HG03045 (cell line): ENCODE results near the gene KDM7A.

Experiments used
- ATAC-seq: cut with Tn5 transposase; IDR thresholded peaks from one replicate; pipeline ENCODE4 v1.9.1; 2021; ENCODE audit warnings: mild to moderate bottlenecking, moderate library complexity; ENCODE audit not compliant: unreplicated experiment

KDM7A gene

DNA sequence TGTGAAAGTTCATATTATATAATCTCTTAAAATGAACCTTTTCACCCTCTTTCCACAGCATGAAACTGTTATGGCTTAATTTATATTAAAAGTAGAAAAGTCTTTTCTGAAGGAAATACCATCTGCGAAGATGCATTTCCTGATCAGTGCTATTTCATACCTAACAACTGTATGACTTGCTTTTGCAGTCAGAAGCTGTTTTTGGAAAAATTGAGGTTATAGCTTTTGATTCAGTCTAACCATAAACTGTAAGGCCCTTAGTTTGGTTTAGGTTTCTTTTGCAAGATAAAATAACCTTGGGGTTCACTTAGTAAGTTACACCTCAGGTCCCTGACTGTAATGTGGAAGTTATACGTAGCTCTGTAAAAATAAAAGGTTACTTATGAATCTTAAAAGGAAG lies 91.3 kb downstream of the KDM7A start:
- no peak for ATAC-seq

DNA sequence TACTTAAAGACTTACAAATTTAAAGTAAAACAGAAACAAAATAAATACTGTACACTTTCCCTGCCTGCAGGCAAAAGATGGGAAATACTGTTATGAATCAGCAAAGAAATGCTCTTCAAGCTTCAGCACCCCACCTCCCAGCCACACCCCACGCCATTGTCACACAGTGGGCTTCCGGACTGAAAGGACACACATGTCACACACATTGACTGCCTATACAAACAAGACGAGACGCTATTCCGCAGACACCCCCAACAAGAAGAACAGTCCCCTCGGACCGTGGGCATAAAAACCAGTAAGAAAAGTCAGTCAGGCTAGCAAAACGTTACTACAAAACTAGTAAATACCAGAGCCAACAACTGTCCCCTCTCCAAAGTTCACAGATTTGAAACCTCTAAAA lies 91.8 kb downstream of the KDM7A start:
- peak; percentile 87 for ATAC-seq

DNA sequence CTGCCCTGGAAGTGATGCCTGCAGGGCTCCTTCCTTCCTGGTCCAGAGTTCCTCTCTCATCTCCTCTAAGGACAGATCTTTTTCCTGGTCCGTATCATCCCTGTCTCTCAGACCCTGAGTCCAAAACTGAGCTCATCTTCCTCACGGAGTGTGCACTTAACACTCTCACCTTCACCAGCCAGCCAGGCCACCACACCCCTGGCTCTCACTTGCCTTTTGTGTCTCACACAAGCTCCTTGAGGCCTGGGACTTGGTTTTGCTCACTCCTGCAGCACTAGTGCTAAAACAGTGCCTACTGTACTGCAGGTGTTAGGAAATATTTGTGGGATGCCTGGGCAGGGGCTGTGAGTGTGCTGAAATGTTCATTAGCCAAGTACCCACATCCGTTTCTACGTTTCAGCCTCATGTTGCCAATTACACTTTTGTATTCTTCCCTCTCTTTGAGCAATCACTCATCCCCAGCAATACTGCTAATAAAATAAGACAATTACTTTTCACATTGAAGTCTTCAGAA lies 92.6 kb downstream of the KDM7A start:
- ATAC-seq, result no peak

DNA sequence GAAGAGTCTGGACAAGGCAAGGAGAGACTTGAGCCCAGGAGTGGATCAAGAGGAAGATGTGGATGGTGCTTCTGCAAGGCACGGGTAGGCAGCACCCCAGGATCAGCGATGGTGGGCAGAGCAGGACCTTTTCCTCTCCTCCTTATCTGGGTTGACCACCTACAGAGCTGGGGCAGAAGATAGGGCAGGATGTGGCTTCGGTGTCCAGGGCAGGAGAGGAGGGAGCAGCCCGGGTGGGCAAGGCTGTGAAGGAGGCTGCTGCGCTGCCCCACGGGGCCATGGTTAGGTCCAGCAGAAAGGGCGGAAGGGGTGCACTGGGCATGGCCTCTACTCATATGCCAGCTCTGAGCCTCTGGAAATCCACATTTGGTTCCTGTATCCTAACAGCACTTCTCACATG lies 94.0 kb downstream of the KDM7A start:
- ATAC-seq, result no peak

DNA sequence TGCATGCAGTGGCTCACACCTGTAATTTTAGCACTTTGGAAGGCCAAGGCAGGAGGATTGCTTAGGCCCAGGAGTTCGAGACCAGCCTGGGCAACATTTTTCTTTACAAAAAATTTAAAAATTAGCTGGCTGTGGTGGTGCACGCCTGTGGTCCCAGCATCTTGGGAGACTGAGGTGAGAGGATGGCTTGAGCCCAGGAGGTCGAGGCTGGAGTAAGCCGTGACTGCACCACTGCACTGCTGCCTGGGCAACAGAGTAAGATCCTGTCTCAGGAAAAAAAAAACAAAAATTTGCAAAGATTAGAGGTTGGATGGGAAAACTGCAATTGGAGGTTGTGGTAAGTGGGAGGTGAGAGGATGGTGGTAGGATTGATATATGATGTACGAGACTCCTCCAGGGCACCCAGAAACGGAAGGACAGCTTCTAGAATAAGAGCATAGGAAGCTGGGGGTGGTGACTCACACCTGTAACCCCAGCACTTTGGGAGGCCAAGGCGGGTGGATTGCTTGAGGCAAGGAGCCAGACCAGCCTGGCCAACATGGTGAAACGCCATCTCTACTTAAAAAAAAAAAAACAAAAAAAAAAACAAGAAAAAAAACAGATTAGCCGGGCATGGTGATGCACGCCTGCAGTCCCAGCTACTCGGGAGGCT lies 94.9 kb downstream of the KDM7A start:
- no peak for ATAC-seq

DNA sequence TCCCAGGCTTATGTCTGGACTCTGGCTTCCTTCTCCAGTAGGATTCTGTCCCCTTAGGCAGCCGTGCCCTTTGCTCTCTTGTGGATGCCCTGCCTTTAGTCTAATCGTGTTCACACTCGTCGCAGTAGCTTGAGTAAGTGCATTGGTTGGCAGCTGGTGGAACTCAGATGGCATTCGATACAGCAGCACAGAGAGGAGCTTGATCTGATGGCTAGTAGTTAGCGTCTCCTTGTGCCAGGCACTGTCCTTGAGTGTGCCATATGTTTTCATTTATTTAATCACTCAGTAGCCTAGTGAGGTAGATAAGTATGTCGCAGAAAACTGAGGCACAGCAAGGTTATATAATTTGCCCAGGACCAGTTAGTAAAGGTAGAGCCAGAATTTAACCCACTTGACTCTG lies 95.9 kb downstream of the KDM7A start:
- ATAC-seq, result no peak

DNA sequence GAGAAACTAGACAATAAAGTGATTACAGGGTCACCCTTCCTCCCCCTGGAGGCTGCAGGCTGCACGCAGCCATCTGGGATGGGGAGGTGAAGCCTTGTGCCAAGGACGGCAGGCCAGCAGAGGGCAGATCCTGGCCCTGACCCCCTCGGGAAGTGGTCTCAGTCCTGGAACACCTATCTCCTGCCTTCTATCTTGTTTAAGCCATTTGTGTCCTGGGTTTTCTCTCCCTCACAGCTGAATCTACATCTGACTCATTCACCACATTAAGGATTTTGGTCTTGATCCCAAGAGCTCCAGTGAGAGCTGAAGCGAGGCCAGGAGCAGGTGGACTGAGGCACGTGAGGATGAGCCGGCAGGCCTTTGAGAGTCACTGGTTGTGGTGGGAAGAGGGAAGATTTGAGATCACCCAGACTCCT lies 97.7 kb downstream of the KDM7A start:
- no peak for ATAC-seq

DNA sequence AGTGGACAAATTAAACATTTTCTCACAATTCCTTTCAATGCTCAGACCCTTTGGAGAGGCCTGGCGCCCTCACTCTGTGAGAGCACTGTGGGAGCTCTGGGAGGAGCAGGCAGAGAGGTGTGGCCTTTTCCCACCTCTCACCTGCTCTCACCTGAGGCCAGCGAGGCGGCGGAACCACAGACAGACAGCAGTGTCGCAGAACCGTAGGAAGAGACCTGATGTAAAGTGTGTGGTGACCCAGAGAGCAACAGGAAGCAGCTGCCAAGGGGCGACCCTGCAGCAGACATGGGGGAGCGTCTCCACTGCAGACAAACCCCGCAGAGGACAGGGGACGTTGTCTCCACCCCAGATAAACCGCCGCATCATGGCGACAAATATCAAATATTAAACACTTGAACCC lies 98.4 kb downstream of the KDM7A start:
- ATAC-seq, result no peak

DNA sequence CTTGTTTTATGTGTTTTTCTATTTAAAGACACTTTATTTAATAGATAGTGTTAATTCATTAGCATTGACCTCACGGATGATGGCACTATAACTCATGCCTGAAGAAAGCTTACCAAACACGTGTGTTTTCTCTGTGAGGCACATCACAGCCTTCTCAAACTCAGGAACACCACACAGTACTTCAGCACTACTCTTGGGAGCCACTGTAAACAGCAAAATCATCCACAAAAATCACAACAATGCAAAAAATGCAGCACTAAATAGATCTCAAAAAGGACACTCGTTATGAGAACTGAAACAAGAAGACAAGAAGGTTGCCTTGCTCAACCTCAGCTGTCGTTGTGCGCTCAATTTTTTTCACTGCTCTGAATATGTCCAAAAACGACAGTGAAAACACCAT lies 102.0 kb downstream of the KDM7A start:
- no peak for ATAC-seq

DNA sequence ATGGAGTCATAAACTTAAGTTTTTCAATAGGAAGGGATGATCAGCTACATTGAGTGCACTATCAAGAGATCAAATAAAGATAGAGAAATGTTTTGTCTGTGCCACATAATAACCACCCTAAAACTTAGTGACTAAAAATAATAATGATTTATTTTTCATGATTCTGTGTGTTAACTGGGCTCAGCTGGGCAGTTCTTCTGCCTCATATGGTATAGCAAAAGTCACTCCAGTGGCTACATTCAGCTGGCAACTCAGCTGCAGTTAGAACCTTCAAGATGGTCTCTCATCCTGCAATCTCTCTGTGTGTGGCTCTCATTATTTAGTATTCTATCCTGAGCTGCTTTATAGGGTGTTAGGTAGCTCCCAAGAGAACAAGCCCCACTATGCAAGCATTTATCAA lies 106.2 kb downstream of the KDM7A start:
- ATAC-seq, result no peak

DNA sequence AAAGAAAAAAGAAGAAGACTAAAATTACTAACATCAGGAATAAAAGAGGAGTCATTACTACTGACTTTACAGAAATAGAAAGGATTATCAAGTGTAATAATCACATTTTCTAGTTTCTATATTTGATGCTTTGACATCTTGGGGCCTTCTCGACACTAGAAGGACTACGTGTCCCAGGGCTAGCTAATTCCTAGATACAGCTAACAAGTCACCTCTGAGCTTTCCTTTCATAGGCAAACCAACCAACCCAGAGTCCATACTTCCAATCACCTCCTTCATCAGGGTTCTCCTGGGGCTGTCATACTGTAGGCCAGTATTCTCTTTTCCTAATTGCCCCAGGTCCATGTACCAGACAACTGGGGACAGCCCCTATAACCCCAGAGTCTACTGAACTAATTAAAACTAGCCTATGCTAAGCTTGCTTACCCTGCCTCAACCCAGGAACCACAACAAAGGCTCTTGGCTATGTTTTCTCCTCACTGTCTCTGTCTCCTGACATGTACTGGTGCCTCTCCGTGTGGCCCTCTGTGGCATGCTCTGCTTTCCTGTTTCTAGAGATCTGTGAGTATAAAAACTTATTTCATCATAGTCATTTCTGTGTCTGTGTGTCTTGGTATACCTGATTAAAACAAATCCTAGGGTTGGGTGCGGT lies 107.4 kb downstream of the KDM7A start:
- ATAC-seq, result no peak

DNA sequence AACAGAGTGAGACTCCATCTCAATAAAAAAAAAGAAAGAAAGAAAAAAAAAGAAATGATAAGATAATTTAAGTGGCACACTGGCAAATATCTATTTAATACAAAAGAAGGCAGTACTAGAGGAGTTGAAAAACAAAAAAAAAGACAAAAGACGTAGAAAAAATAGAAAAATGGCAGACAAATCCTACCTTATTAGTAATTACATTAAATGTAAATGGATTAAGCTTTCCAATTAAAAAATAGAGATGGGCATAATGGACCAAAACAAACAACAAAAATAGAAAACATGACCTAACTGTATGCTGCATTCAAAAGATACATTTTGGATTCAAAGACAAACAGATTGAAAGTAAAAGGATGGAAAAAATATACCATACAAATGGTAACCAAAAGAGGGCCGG lies 108.8 kb downstream of the KDM7A start:
- ATAC-seq, result no peak

DNA sequence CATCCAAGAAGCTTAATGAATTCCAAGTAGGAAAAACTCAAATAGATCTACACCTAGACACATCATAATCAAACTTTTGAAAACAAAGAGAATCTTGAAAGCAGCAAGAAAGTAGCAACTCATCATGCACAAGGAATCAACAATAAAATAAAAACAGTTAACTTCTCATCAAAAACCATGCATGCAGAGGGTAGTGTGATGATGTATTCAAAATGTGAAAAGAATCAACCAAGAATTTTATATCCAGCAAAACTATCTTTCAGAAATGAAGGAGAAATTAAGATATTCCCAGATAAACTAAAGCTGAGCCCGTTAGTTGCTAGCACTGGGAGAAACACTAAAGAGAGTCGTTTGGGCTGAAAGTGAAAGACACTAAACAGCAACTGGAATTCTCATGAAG lies 109.7 kb downstream of the KDM7A start:
- ATAC-seq, result no peak

DNA sequence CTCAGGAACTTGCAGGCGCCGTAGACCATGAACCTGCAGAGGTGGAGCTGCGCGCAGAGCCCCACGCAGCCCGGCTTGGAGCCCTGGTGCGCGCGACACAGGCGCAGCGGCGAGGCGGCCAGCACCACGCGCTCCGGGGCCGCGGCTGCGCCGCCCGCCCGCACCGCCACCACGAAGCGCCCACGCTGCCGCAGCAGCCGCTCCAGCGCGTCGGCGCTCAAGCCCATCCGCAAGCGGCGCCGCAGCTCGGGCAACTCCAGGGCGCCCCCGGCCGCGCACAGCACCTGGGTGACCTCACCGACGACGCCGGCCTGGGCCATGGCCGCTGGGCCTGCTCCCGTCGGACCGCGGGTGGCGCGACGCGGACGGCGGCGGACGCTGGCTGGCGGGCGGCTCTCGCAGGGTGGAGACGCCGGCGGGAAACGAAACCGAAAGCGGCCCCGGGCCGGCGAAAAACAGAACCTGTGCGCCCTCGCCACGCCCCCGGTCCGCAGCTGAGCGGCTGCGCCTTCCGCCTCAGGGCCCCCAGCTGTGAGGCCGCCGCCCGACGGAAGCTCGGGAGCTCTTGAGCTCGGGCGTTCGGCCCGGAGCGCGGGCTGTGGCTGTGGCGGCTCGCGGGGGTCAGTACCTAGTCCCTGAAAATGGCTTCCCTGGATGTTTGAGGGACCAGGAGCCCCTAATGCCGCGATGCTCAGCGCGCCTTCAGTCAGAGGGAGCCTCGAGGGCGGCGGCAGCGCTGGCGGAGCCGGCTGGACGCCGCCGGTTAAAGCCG lies 114.1 kb downstream of the KDM7A start, which contains the start of gene PARP12:
Gene PARP12 (minus strand): TSS at position 424 of the 772 bp plus-strand sequence. CDS start 104 bp downstream, at position 320.
- peak; percentile 93 for ATAC-seq

DNA sequence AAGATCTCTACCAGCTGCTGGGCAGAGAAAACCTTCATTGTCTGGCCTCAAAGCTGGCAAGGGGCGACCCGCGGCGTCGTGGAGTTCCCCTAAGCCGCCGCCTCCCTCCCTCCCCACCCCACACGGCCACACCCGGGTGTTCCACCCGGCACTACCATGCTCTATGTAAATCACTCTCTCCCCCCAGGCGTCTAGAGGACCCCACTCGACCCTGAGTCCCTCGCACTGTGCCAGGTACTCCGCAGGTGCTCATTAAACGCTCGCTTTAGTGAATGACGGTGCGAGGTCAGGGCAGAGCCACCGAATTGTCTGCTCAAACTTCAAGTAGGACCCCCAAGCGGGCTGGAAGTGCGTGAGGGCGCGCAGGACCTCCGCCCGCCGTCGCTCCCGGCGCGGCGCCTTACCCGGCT lies 114.7 kb downstream of the KDM7A start:
- peak; percentile 34 for ATAC-seq

DNA sequence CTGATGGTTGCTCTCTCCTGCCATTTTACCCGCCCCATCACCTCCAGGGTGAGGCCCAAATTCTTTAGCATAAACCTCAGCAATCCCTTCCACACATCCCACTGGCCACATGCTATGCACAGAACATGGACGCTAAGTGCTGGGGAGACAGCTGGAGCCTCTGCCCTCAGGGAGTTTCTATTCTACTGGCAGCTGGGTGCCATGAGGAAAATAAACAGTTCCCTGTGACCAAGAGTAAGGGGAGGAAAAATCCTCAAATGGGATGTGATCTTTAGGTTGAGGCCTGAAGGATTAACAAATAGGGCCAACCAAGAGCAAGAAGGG lies 115.2 kb downstream of the KDM7A start:
- ATAC-seq, result no peak

DNA sequence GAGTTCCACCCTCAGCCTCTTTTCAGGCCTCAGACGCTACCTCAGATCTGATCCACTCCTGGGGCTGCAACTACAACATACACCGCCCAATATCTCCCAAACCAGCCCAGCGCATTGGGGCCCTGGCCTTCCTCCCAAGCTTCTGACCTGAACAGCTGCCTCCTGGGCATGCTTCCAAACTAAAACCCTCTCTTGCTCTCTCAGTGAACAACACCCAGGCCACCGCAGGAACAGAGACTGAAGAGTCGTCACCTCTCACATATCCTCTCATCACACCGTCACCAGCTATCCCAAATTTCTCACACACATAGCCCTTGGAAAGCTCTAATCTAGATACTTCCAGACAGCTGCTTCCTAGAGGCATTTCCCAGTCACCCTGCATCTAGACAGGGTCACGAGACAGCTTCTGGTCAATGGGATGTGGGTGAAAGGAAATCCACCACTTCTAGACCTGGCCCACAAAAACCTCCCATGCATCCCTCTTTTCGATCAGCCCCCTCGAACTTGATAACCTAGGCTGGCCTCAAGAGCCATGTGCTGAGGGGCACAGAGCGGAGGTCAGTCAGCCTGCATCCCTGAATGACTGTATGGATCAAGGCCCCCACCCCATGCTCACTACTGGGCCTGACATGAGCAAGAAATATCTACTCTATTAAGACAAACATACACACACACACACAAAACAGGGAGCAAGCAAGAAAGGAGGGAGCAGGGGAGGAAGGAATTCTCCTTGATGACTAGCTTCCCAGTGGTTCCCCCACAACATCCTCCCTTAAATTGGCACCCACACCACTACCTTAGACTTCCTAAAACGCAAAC lies 115.8 kb downstream of the KDM7A start:
- no peak for ATAC-seq

DNA sequence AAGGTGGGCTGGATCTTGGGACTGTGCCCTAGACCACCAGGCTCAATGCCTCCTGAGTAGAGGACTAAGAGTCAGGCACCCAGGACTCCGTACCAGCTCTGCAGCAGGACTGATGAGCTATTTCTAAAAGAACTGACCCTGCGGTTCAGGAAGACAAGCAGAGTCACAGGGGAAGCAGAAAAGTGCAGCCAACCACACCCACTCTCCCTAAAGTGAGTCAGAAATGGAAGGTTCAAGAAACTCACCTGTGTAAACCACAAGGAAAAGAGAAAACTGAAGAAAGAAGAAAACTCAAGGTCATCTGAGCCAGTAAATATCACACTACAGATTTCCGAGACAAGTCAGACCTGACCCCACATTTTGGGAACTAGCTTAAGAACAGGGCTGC lies 116.5 kb downstream of the KDM7A start:
- ATAC-seq, result no peak

DNA sequence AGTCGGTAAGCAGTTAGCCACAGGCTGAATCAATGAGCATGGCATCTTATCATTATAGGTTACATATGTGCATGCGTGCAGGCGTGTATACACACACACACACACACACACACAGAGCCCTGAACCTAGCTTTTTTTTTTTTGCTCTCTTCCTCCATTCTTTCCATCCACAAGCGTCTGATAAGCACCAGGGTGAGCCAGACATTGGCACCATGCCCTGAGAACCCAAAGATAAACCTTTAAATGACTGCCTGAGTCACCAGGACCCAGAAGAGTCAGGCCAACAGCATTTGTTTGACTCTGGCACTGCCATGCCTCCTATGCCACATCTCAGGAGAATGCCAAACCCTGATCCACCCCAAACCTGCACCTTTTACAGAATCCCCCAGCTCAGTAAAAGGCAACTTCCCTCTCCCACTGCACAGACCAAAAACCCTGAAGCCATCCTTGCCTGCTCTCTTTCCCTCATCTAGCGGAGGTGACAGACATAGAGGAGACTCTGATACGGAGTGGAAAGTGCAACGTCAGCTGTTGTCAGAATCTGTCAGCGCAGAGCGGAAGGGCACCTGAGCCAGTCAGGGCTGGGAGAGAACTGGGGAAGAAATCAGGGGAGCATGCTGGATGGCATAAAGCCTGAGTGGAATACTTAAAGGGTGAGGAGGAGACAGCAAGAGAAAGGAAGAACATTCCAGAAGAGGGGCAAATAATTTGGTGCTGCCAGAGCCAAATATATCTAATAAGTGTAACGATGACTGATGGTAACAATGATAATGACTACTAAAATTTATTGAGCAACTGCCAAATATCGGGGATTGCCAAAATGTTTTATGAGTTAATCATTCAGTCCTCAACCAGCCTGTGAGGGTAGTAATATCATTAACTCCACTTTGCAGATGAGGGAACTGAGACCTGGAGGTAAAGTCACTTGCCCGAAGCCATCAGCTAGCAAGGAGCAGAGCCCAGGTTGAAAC lies 117.2 kb downstream of the KDM7A start:
- ATAC-seq, result no peak

DNA sequence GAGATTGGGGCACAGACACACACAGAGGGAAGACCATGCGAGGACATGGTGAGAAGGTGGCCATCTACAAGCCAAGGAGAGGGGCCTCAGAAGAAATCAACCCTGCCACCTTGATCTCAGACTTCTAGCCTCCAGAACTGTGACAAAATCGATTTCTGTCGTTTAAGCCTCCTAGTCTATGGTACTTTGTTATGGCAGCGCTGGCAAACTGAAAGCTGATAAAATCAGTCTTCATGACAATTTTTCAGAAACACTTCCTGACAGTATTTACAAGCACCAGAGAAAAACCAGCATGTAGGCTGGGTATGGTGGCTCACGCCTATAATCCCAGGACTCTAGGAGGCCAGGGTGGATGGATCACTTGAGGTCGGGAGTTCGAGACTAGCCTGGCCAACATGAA lies 118.3 kb downstream of the KDM7A start:
- ATAC-seq, result no peak
